HG03108 (cell line): ENCODE measurements around the gene SLC39A11.
A peak's percentile ranks its signal among the peaks of the same experiment; 100 is the strongest.
"Not testable (repeated sequence)": the region's sequence is repeated elsewhere in the genome, so short reads cannot be mapped to it uniquely, and the experiment has no call there.

Source experiments
- ATAC-seq: cut with Tn5 transposase; IDR thresholded peaks from one replicate; pipeline ENCODE4 v1.9.1; 2021; ENCODE audit warnings: moderate library complexity; ENCODE audit not compliant: unreplicated experiment

The SLC39A11 gene

GRCh38 chr17:72726936-72727335 is 365.6 kb downstream of the SLC39A11 start:
- peak; percentile 93 for ATAC-seq

GRCh38 chr17:72725433-72726068 is 366.9 kb downstream of the SLC39A11 start:
- ATAC-seq: no peak

GRCh38 chr17:72724267-72724666 is 368.2 kb downstream of the SLC39A11 start:
- ATAC-seq: no peak

- no peak for ATAC-seq
Measured at GRCh38 chr17:72723711-72724110, 368.8 kb downstream of the SLC39A11 start.

GRCh38 chr17:72720494-72720825 is 372.0 kb downstream of the SLC39A11 start:
- no peak for ATAC-seq

- peak; percentile 43 for ATAC-seq
Measured at GRCh38 chr17:72719578-72720493, 372.7 kb downstream of the SLC39A11 start.

- ATAC-seq: no peak
Measured at GRCh38 chr17:72719206-72719577, 373.3 kb downstream of the SLC39A11 start.

GRCh38 chr17:72717676-72718075 is 374.8 kb downstream of the SLC39A11 start:
- no peak for ATAC-seq

GRCh38 chr17:72717276-72717675 is 375.2 kb downstream of the SLC39A11 start:
- ATAC-seq: no peak

GRCh38 chr17:72715906-72716572 is 376.4 kb downstream of the SLC39A11 start:
- no peak for ATAC-seq

- no peak for ATAC-seq
Measured at GRCh38 chr17:72714357-72714966, 378.0 kb downstream of the SLC39A11 start.

GRCh38 chr17:72713701-72714100 is 378.8 kb downstream of the SLC39A11 start:
- ATAC-seq: no peak

- no peak for ATAC-seq
Measured at GRCh38 chr17:72711521-72712310, 380.8 kb downstream of the SLC39A11 start.

- ATAC-seq: no peak
Measured at GRCh38 chr17:72710834-72711233, 381.7 kb downstream of the SLC39A11 start.

GRCh38 chr17:72710202-72710601 is 382.3 kb downstream of the SLC39A11 start:
- ATAC-seq: no peak

GRCh38 chr17:72708682-72709081 is 383.8 kb downstream of the SLC39A11 start:
- ATAC-seq: not testable (repeated sequence)

GRCh38 chr17:72707881-72708280 is 384.6 kb downstream of the SLC39A11 start:
- no peak for ATAC-seq

GRCh38 chr17:72706396-72706981 is 386.0 kb downstream of the SLC39A11 start:
- ATAC-seq: no peak

GRCh38 chr17:72705905-72706395 is 386.5 kb downstream of the SLC39A11 start:
- no peak for ATAC-seq

- no peak for ATAC-seq
Measured at GRCh38 chr17:72702998-72703397, 389.5 kb downstream of the SLC39A11 start.
